Glutamatergic neuron (in vitro differentiated cells): ENCODE results near the gene PTMA. TPM values are rescaled to one million over a fixed set of nuclear protein-coding genes. Genes with fewer than 3 reads are reported as not detected.
"Not testable (repeated sequence)": the region's sequence is repeated elsewhere in the genome, so short reads cannot be mapped to it uniquely, and the experiment has no call there.

Experiments used
- DNase-seq: peaks from one replicate; pipeline ENCODE4 v3.0.0; 2022
- H3K27ac Mint-ChIP-seq: one replicate; pipeline ENCODE4 v1.8.0; 2020; ENCODE audit warnings: mild to moderate bottlenecking, mixed read lengths, inconsistent platforms; ENCODE audit not compliant: unreplicated experiment
- H3K27me3 Mint-ChIP-seq: one replicate; pipeline ENCODE4 v1.8.0; 2020; ENCODE audit warnings: mild to moderate bottlenecking, moderate library complexity, mixed read lengths, inconsistent platforms; ENCODE audit not compliant: unreplicated experiment
- H3K36me3 Mint-ChIP-seq: one replicate; pipeline ENCODE4 v1.8.0; 2020; ENCODE audit warnings: mild to moderate bottlenecking, mixed read lengths, inconsistent platforms; ENCODE audit not compliant: unreplicated experiment
- H3K4me1 Mint-ChIP-seq: one replicate; pipeline ENCODE4 v1.8.0; 2020; ENCODE audit warnings: mild to moderate bottlenecking, low read depth, mixed read lengths, inconsistent platforms; ENCODE audit not compliant: unreplicated experiment
- H3K4me3 Mint-ChIP-seq: one replicate; pipeline ENCODE4 v1.8.0; 2020; ENCODE audit warnings: mild to moderate bottlenecking, mixed read lengths, inconsistent platforms; ENCODE audit not compliant: unreplicated experiment
- H3K9me3 Mint-ChIP-seq: one replicate; pipeline ENCODE4 v1.8.0; 2020; ENCODE audit warnings: mild to moderate bottlenecking, moderate library complexity, mixed read lengths, inconsistent platforms; ENCODE audit not compliant: unreplicated experiment
- CTCF ChIP-seq: fragments of 200-600 bp; sonication (generic); IDR thresholded peaks from one replicate; pipeline ENCODE4 v1.5.0; 2021; ENCODE audit not compliant: partially characterized antibody, unreplicated experiment
- total RNA-seq: library from RNA; stranded (reverse); fragmentation: NEBNext Ultra II Directional; extraction: Animal tissue kit (Norgen Biotek cat#: 25700); gene quantifications from one replicate; pipeline ENCODE4 v1.2.1, GENCODE V29; 2021; ENCODE audit not compliant: unreplicated experiment

Gene PTMA
- total RNA-seq, 1 donor from 2014 or later: 948 TPM

- Mint-ChIP-seq H3K4me1 (peaks cover 13% of the 10 kb centered on the region), H3K27me3 (peaks cover 2% of the 10 kb centered on the region), H3K4me3 (no peak overlapping the region), H3K36me3 (no peaks in the 10 kb centered on the region), H3K9me3 (no peaks in the 10 kb centered on the region), H3K27ac (no peak overlapping the region)
- no peak for TF ChIP-seq CTCF
- DNase-seq: no peak
Measured at GRCh38 chr2:231743376-231744116, 35.2 kb downstream of the PTMA start.

- no peak for TF ChIP-seq CTCF
- Mint-ChIP-seq H3K9me3 (no peaks in the 10 kb centered on the region), H3K27me3 (peaks cover 2% of the 10 kb centered on the region), H3K4me1 (peaks cover 13% of the 10 kb centered on the region), H3K27ac (no peak overlapping the region), H3K4me3 (no peak overlapping the region), H3K36me3 (no peaks in the 10 kb centered on the region)
- no peak for DNase-seq
Measured at GRCh38 chr2:231745303-231746038, 37.1 kb downstream of the PTMA start.

- H3K4me3 Mint-ChIP-seq, H3K27me3 Mint-ChIP-seq, DNase-seq: not testable (repeated sequence)
Measured at GRCh38 chr2:231748153-231748896, 40.0 kb downstream of the PTMA start.

GRCh38 chr2:231749016-231749415, 40.7 kb downstream of the PTMA start:
- not testable (repeated sequence) for H3K36me3 Mint-ChIP-seq, H3K27ac Mint-ChIP-seq, H3K4me1 Mint-ChIP-seq, H3K9me3 Mint-ChIP-seq, H3K4me3 Mint-ChIP-seq, H3K27me3 Mint-ChIP-seq, DNase-seq

More at GRCh38 chr2:231748153-231748896, 40.0 kb downstream of the PTMA start:
- not testable (repeated sequence) for H3K4me1 Mint-ChIP-seq, H3K9me3 Mint-ChIP-seq, H3K36me3 Mint-ChIP-seq, H3K27ac Mint-ChIP-seq

- H3K9me3 Mint-ChIP-seq: no peaks in the 10 kb centered on the region
- no peak overlapping the region for H3K4me3 Mint-ChIP-seq
- H3K27ac Mint-ChIP-seq: no peak overlapping the region
- no peaks in the 10 kb centered on the region for H3K27me3 Mint-ChIP-seq
- H3K36me3 Mint-ChIP-seq: no peaks in the 10 kb centered on the region
- no peak for DNase-seq
- no peak for TF ChIP-seq CTCF
- no peaks in the 10 kb centered on the region for H3K4me1 Mint-ChIP-seq
Measured at GRCh38 chr2:231751042-231751815, 42.9 kb downstream of the PTMA start.
